Chondrocyte (in vitro differentiated cells): ENCODE measurements around the gene KIFC3. TPM values are rescaled to one million over a fixed set of nuclear protein-coding genes. Genes with fewer than 3 reads are reported as not detected.
"Not testable (repeated sequence)": the region's sequence is repeated elsewhere in the genome, so short reads cannot be mapped to it uniquely, and the experiment has no call there.

Experiments
- DNase-seq: peaks from one replicate; pipeline ENCODE4 v3.0.0; 2021; ENCODE audit warnings: mixed read lengths, low spot score
- H3K27ac Mint-ChIP-seq: one replicate; pipeline ENCODE4 v1.8.0; 2021; ENCODE audit warnings: mild to moderate bottlenecking, moderate library complexity, mixed read lengths; ENCODE audit not compliant: unreplicated experiment
- H3K27me3 Mint-ChIP-seq: 2 replicates; pipeline ENCODE4 v1.8.0; 2021; ENCODE audit warnings: low read depth, mixed read lengths
- H3K36me3 Mint-ChIP-seq: 2 replicates; pipeline ENCODE4 v1.8.0; 2021; ENCODE audit warnings: low read depth, mixed read lengths
- H3K4me1 Mint-ChIP-seq: 2 replicates; pipeline ENCODE4 v1.8.0; 2021; ENCODE audit warnings: low read depth, mild to moderate bottlenecking, mixed read lengths
- H3K4me3 Mint-ChIP-seq: one replicate; pipeline ENCODE4 v1.8.0; 2021; ENCODE audit warnings: mild to moderate bottlenecking, moderate library complexity, mixed read lengths; ENCODE audit not compliant: unreplicated experiment
- H3K9me3 Mint-ChIP-seq: 2 replicates; pipeline ENCODE4 v1.8.0; 2021; ENCODE audit warnings: low read depth, mixed read lengths
- total RNA-seq: library from RNA; stranded (reverse); gene quantifications from 3 replicates; pipeline ENCODE4 v1.2.1, GENCODE V29; 2021
- TF ChIP-seq, protein P1 (sequence below): fragments of 200-600 bp; sonication (generic); IDR thresholded peaks from 2 replicates; pipeline ENCODE4 v1.5.0; 2021; ENCODE audit warnings: antibody characterized with exemption, mild to moderate bottlenecking, moderate library complexity

Gene KIFC3
- total RNA-seq, 1 donor from 2014 or later, result 75.6 TPM

DNA sequence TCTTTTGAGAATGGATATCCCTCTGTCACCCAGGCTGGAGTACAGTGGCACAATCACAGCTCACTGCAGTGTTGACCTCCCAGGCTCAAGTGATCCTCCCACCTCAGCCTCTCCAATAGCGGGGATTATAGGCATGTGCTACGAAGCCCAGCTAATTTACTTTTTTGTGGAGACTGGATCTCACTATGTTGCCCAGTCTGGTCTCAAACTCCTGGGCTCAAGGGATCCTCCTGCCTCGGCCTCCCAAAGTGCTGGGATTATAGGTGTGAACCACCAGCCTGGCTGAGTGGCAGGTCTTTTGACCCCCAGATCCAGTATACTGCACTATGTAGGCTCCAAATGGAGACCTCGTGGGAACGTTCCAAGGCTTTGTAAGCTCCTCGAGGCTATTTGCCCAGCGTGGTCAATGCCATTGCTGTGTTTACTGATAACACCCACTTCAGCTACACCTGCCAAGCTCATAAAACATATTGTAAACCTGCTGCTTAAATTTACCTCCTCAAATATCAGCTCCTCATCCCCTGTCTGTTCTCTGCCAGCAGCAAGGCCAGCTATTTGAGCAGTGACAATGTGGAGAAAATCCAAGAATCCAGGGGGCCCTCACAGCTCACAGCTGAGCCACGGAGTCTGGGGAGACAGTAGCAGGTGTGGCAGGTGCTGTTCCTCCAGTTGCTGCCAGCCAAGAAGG is 16.2 kb upstream of the KIFC3 start:
- no peak overlapping the region for H3K27ac Mint-ChIP-seq
- DNase-seq, result no peak
- TF ChIP-seq, protein P1, sequence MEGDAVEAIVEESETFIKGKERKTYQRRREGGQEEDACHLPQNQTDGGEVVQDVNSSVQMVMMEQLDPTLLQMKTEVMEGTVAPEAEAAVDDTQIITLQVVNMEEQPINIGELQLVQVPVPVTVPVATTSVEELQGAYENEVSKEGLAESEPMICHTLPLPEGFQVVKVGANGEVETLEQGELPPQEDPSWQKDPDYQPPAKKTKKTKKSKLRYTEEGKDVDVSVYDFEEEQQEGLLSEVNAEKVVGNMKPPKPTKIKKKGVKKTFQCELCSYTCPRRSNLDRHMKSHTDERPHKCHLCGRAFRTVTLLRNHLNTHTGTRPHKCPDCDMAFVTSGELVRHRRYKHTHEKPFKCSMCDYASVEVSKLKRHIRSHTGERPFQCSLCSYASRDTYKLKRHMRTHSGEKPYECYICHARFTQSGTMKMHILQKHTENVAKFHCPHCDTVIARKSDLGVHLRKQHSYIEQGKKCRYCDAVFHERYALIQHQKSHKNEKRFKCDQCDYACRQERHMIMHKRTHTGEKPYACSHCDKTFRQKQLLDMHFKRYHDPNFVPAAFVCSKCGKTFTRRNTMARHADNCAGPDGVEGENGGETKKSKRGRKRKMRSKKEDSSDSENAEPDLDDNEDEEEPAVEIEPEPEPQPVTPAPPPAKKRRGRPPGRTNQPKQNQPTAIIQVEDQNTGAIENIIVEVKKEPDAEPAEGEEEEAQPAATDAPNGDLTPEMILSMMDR, result no peak
- peaks cover 15% of the 10 kb centered on the region for H3K4me1 Mint-ChIP-seq
- no peaks in the 10 kb centered on the region for H3K9me3 Mint-ChIP-seq
- no peaks in the 10 kb centered on the region for H3K27me3 Mint-ChIP-seq
- no peak overlapping the region for H3K4me3 Mint-ChIP-seq
- no peaks in the 10 kb centered on the region for H3K36me3 Mint-ChIP-seq

DNA sequence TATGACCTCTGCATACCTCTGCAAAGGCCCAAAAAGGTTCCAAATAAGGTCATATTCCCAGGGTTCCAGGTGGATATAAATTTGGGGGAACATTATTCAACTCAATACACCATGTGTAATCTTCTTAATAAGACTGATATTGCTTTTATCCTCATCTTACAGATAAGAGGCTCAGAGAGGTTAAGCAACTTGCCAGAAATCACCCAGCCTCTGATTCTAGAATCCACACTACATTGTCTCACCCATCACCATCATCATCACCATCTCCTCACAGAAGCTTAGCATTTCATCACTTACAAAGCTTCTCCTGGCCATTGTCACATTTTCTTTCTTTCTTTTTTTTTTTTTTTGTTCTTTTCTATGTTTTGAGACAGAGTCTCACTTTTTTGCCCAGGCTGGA is 15.4 kb upstream of the KIFC3 start:
- no peaks in the 10 kb centered on the region for H3K9me3 Mint-ChIP-seq
- H3K36me3 Mint-ChIP-seq, result no peaks in the 10 kb centered on the region
- H3K4me1 Mint-ChIP-seq, result peaks cover 15% of the 10 kb centered on the region
- H3K27ac Mint-ChIP-seq, result no peak overlapping the region
- no peaks in the 10 kb centered on the region for H3K27me3 Mint-ChIP-seq
- DNase-seq, result no peak
- no peak overlapping the region for H3K4me3 Mint-ChIP-seq
- TF ChIP-seq, protein P1, result no peak

- H3K27me3 Mint-ChIP-seq, result no peaks in the 10 kb centered on the region
- no peak for DNase-seq
- H3K9me3 Mint-ChIP-seq, result no peaks in the 10 kb centered on the region
- H3K4me1 Mint-ChIP-seq, result peaks cover 17% of the 10 kb centered on the region
- peak overlapping the region; percentile 96 for H3K27ac Mint-ChIP-seq
- no peaks in the 10 kb centered on the region for H3K36me3 Mint-ChIP-seq
- H3K4me3 Mint-ChIP-seq, result no peak overlapping the region
- TF ChIP-seq, protein P1, result no peak
Observed at GRCh38 chr16:57815987-57816745, 13.9 kb upstream of the KIFC3 start.

- DNase-seq, result no peak
- TF ChIP-seq, protein P1, result no peak
- H3K4me3 Mint-ChIP-seq, result no peak overlapping the region
- H3K27me3 Mint-ChIP-seq, result no peaks in the 10 kb centered on the region
- H3K9me3 Mint-ChIP-seq, result no peaks in the 10 kb centered on the region
- H3K27ac Mint-ChIP-seq, result no peak overlapping the region
- peaks cover 29% of the 10 kb centered on the region for H3K4me1 Mint-ChIP-seq
- no peaks in the 10 kb centered on the region for H3K36me3 Mint-ChIP-seq
Observed at GRCh38 chr16:57814896-57815295, 12.6 kb upstream of the KIFC3 start.

GRCh38 chr16:57813466-57813865 is 11.2 kb upstream of the KIFC3 start:
- peaks cover 39% of the 10 kb centered on the region for H3K4me1 Mint-ChIP-seq
- TF ChIP-seq, protein P1, result no peak
- H3K27me3 Mint-ChIP-seq, result no peaks in the 10 kb centered on the region
- H3K4me3 Mint-ChIP-seq, result no peak overlapping the region
- no peaks in the 10 kb centered on the region for H3K9me3 Mint-ChIP-seq
- H3K36me3 Mint-ChIP-seq, result no peaks in the 10 kb centered on the region
- no peak for DNase-seq
- H3K27ac Mint-ChIP-seq, result no peak overlapping the region

DNA sequence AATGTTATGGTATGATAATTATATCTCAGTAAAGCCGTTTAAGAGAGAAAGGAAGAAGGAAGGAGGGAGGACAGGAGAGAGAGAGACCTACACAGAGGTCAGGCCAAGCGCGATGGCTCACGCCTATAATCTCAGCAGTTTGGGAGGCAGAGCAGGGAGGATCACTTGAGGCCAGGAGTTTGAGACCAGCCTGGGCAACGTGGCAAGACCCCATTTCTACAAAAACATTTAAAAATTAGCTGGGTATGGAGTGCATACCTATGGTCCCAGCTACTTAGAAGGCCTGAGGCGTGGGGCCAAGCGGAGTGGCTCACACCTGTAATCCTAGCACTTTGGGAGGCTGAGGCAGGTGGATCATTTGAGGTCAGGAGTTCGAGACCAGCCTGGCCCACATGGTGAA is 9.0 kb upstream of the KIFC3 start:
- Mint-ChIP-seq H3K4me1 (peaks cover 54% of the 10 kb centered on the region), H3K27ac (peak overlapping the region; percentile 9)
- H3K9me3 Mint-ChIP-seq, H3K27me3 Mint-ChIP-seq, H3K4me3 Mint-ChIP-seq, H3K36me3 Mint-ChIP-seq, DNase-seq: not testable (repeated sequence)
